BJ (cell line): ENCODE data around the gene KRT23. TPM values are rescaled to one million over a fixed set of nuclear protein-coding genes. Genes with fewer than 3 reads are reported as not detected.

ENCODE experiments used
- CTCF ChIA-PET: fragments of 350-600 bp; formaldehyde crosslinking; extraction: SDS; loops from one replicate; lab custom pipeline; 2021; ENCODE audit warnings: antibody characterized with exemption, inconsistent platforms; lab: Yijun Ruan, JAX
- POLR2A ChIA-PET: fragments of 300-600 bp; sonication (Branson Sonifier 250); formaldehyde crosslinking; extraction: SDS; loops from one replicate; lab custom pipeline; 2021; ENCODE audit warnings: antibody characterized with exemption; lab: Charles Lee
- DNase-seq: peaks from one replicate; pipeline ENCODE4 v3.0.0-alpha.2; 2011; ENCODE audit warnings: low read depth
- H3K27me3 ChIP-seq: 2 replicates; pipeline ENCODE4 v1.6.0; 2011; ENCODE audit warnings: low read length; ENCODE audit not compliant: control insufficient read depth, insufficient read depth
- H3K36me3 ChIP-seq: 2 replicates; pipeline ENCODE4 v1.5.1; 2011; ENCODE audit warnings: low read length; ENCODE audit not compliant: control insufficient read depth, insufficient read depth
- H3K4me3 ChIP-seq: 2 replicates; pipeline ENCODE4 v1.5.1; 2011; ENCODE audit warnings: low read depth, mild to moderate bottlenecking, control low read depth, low read length
- polyA plus RNA-seq: library from polyadenylated mRNA; depleted of rRNA; stranded (reverse); fragments of >200 nt; gene quantifications from 2 replicates; pipeline ENCODE4 v1.2.3, GENCODE V29; 2011
- TF ChIP-seq, protein P1 (sequence below): IDR thresholded peaks from 2 replicates; pipeline ENCODE4 v1.5.1; 2011; ENCODE audit warnings: low read depth, mild to moderate bottlenecking, control low read depth, inconsistent platforms, low read length, moderate library complexity; ENCODE audit not compliant: insufficient read depth

KRT23 gene
- polyA plus RNA-seq, 1 experiment: 0.11 TPM

DNA sequence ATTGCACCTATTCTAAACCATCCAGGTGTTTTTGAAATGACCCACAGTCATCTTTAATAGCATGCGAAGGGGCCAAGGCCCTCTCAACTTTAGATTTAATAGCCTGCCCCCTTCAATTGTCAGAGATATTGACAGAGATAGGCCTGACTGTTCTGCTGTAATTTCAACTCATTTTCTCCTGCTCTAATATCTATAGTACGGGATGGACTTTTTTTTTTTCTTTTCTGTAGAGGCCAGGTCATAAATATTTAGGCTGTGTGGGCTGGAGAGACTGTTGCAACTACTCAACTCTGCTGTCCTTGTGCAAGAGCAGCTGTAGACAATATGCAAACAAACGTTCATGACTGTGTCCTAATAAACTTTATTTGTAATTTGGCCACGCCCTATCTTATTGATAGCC, 27.7 kb downstream of the KRT23 start:
- DNase-seq: peak; percentile 73
- CTCF ChIA-PET: interaction anchor here (0.6 to 5.9 kb wide), 26 partner anchors 37 to 757 kb away, joined by 3 to 35 read pairs (median 6); partner anchors contain the start of gene KRTAP2-4
- POLR2A ChIA-PET: interaction anchor here (0.6 kb wide), 2 partner anchors 223 to 405 kb away, joined by 3 read pairs; no protein-coding TSS in a partner anchor
- Histone ChIP-seq H3K36me3 (no peaks in the 10 kb centered on the region), H3K4me3 (no peak overlapping the region), H3K27me3 (no peaks in the 10 kb centered on the region)
- TF ChIP-seq, protein P1, sequence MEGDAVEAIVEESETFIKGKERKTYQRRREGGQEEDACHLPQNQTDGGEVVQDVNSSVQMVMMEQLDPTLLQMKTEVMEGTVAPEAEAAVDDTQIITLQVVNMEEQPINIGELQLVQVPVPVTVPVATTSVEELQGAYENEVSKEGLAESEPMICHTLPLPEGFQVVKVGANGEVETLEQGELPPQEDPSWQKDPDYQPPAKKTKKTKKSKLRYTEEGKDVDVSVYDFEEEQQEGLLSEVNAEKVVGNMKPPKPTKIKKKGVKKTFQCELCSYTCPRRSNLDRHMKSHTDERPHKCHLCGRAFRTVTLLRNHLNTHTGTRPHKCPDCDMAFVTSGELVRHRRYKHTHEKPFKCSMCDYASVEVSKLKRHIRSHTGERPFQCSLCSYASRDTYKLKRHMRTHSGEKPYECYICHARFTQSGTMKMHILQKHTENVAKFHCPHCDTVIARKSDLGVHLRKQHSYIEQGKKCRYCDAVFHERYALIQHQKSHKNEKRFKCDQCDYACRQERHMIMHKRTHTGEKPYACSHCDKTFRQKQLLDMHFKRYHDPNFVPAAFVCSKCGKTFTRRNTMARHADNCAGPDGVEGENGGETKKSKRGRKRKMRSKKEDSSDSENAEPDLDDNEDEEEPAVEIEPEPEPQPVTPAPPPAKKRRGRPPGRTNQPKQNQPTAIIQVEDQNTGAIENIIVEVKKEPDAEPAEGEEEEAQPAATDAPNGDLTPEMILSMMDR: no peak

DNA sequence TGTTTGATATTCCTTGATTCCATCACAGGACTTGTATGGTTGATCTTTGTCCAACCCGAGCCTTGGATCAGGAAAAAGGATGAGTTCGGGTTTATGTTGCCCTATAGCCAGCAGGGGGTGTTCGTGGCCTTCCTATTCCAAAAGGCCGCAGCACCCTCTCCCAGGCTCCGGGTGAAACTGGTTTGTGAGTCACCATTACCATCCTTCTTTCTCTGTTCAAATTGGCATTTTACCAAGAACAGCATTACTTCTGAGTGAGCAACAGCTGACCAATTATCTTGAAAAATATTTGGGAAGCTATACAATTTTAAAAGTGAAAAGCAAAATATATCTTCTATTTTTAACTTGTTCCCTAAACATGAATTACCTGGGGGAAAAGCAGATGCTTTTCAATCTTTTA, 28.1 kb downstream of the KRT23 start:
- ChIA-PET CTCF (interaction anchor here (0.6 to 5.9 kb wide), 27 partner anchors 38 to 758 kb away, joined by 3 to 35 read pairs (median 5); partner anchors contain the start of gene KRTAP2-4), POLR2A (interaction anchor here (0.6 kb wide), 1 partner anchor 406 kb away, joined by 3 read pairs; no protein-coding TSS in a partner anchor)
- Histone ChIP-seq H3K27me3 (no peaks in the 10 kb centered on the region), H3K4me3 (no peak overlapping the region), H3K36me3 (no peaks in the 10 kb centered on the region)
- TF ChIP-seq, protein P1: peak; percentile 75
- peak; percentile 83 for DNase-seq

DNA sequence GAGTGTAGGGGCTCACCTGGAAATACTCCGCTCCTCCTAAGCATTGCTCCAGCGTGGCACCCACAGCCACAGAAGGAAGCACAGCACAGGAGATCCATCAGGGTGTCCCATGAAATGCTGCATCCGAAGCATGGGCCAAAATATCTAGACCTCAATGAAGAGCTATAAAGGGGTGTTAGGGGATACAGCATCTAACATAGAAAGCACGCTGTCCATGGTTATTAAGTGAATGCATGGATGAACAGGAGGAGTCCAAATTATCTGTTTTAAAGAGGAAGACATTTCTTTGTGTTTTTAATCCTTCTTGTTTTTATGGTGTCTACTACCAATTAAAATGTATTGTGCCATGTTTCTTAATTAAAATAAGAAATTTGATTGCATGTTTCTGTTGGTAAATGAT, 30.8 kb downstream of the KRT23 start:
- no peak for DNase-seq
- Histone ChIP-seq H3K4me3 (no peak overlapping the region), H3K36me3 (no peaks in the 10 kb centered on the region), H3K27me3 (no peaks in the 10 kb centered on the region)
- POLR2A ChIA-PET: no interaction called here
- CTCF ChIA-PET: interaction anchor here (0.9 to 5.9 kb wide), 6 partner anchors 51 to 759 kb away, joined by 3 to 32 read pairs (median 6); no protein-coding TSS in a partner anchor
- TF ChIP-seq, protein P1: no peak

DNA sequence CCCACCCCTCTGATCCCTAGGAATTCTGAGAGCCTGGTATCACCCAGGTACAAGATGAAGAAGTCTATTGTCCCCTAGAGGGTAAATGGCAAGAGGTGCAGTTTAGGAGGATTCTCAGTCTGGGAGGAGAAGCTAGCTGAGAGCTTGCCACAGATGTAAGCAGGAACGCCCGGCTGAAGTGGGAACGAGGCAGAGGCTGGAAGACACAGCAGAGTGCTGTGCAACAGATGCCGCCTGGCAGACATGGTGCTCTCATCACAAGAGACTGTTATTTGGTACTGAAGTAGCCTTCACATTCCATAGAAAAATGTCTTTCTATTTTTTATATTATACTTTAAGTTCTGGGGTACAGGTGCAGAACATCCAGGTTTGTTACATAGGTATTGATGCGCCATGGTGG, 32.1 kb downstream of the KRT23 start:
- no peak for DNase-seq
- Histone ChIP-seq H3K36me3 (no peaks in the 10 kb centered on the region), H3K27me3 (no peaks in the 10 kb centered on the region), H3K4me3 (no peak overlapping the region)
- ChIA-PET CTCF (interaction anchor here (1.1 to 1.2 kb wide), 2 partner anchors 48 to 743 kb away, joined by 3 to 4 read pairs; no protein-coding TSS in a partner anchor), POLR2A (no interaction called here)
- TF ChIP-seq, protein P1: no peak

DNA sequence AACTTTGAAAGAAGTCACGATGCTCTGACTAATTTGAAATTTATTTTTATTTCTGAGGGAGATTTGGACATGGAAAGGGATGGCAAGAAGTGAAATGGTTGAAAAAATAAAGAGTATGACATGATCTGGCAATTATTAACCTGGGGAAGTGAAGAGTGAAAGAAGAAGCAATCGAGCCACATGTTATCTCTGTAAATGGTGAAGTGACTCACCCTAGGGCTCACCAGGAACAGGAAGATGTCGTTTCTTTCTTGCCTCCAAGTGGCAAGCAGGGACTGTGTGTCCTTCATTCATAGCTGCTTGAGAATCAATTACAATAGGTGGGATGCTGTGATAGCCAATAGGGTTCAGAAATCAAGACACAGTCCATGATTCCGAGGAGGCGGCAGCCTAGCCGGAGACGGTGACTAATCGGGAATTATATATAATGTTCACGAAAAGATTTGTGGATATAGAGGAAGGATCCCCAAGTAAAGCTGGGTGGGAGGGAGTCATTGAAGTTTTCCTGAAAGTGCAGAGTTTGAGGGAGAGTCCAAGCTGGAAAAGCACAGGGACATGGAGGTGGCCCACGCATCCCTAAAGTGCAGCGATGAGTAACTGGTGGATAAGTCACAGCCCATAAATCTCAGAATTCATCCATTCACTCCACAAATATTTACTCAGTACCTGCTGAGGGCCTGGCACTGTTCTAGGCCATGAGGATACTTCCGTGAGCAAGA, 34.2 kb downstream of the KRT23 start:
- ChIA-PET POLR2A (no interaction called here), CTCF (interaction anchor here (0.7 to 2.2 kb wide), 6 partner anchors 29 to 745 kb away, joined by 3 to 8 read pairs (median 4); no protein-coding TSS in a partner anchor)
- H3K27me3 ChIP-seq: no peaks in the 10 kb centered on the region
- H3K4me3 ChIP-seq: no peak overlapping the region
- H3K36me3 ChIP-seq: no peaks in the 10 kb centered on the region
- TF ChIP-seq, protein P1: no peak
- peak; percentile 53 for DNase-seq
